ENCODE data around the gene CASK.
"Not testable (repeated sequence)": the region's sequence is repeated elsewhere in the genome, so short reads cannot be mapped to it uniquely, and the experiment has no call there.

Gene CASK

DNA sequence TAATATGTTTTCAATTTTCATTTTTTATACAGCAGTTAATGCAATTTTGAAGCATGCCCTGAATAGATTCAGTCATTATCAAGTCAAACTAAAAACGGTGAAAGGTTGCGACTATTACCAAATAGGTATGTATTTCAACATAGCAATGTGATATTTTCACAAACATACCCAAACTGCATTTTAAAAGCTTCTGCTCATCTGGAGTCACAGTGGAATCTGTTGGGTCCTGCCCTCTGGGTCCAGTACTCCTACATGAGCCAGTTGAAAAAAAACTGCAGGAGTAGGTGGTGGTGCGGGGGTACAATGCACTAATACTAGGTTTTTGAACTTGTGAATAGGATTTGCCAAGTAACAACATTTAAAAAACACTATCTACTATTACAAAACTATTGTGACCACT is 233.6 kb downstream of the CASK start:
- no peak for DNase-seq (ENCODE audit: low spot score)

DNA sequence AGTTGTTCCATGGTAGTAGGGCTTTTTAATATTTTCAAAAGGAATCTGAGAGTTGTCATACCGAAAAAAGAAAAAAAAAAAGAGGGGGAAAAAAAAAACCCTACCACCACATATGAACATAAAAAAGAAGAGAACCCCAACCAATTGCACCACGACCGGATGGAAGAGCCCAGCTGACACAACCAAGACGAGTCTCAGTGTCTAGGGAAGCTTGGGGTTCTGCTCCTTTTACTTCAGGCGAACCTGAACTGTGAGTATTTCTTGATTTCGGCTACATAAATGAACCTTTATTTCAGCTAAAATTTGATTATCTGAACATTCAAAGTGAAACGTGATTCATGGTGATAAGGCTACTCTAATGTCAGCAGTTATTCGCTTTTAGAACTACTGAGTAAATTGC is 234.5 kb downstream of the CASK start, which contains the start of gene GPR34:
Gene GPR34, plus strand, starts transcription at position 139 of the 400 bp plus-strand sequence. CDS start 6,661 bp downstream, outside the sequence.
- no peak for DNase-seq (ENCODE audit: low spot score)

- no peak for DNase-seq (ENCODE audit: low spot score)
Observed at GRCh38 chrX:41688156-41688555, 235.2 kb downstream of the CASK start.

DNA sequence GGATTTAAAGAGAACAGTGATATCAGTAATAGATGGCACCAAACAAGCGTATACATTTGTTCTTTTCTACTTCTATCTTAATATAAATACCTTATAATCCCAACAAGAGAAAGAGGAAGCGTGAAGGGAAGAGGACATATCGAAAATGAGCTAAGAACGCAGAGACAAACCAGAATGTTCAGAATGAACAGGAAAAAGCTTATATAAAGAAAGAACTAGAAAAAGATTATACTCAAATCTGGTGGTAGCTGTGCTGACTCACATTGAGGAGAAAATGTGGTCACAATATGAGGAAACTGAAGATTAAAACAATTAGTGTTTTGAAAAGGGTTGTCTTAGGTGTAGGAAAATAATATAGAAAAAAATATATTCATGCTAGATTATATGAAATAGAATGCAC is 236.6 kb downstream of the CASK start:
- no peak for DNase-seq (ENCODE audit: low spot score)

GRCh38 chrX:41684940-41685339 is 238.4 kb downstream of the CASK start:
- no peak for DNase-seq (ENCODE audit: low spot score)

DNA sequence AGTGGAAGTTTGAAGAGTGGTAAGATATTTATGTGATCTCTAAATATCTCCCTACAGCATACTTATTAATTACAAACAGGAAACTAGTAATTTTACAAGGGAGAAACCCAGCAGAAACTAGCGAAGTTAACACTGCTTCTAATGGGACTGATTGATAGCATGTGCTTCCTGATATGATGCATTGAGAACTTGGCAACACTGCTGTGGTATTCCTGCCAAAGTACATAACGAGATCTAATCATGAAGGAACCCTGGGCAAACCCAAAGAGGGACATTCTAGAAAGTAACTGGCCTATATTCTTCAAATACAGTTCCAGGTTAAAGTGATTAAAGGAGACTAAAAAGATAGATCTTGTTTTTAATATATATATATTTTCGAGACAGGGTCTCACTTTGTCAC is 239.2 kb downstream of the CASK start:
- DNase-seq (ENCODE audit: low spot score) = no peak

- no peak for DNase-seq (ENCODE audit: low spot score)
Observed at GRCh38 chrX:41677183-41678060, 245.9 kb downstream of the CASK start.

- not testable (repeated sequence) for DNase-seq (ENCODE audit: low spot score)
Observed at GRCh38 chrX:41676361-41676760, 247.0 kb downstream of the CASK start.

GRCh38 chrX:41672643-41673042 is 250.7 kb downstream of the CASK start:
- DNase-seq (ENCODE audit: low spot score) = no peak

GRCh38 chrX:41671082-41671481 is 252.3 kb downstream of the CASK start:
- DNase-seq (ENCODE audit: low spot score) = no peak

DNA sequence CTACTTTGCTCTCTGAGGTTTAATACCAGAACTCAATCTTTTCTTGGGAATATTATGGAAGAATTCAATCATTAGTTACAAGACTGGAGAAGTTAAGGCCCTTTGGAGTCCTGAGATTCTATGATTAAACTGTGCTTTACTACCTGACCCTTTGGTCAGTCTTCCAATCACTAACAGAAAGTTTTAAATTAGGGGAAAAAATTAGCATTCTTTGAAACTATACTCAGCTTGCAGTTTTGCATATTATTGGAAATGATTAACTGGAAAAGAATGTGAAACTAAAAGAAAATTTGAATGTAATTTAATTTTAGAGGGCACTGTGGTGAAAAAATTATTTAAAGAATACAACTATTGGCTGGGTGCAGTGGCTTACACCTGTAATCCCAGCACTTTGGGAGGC is 253.2 kb downstream of the CASK start:
- no peak for DNase-seq (ENCODE audit: low spot score)

DNA sequence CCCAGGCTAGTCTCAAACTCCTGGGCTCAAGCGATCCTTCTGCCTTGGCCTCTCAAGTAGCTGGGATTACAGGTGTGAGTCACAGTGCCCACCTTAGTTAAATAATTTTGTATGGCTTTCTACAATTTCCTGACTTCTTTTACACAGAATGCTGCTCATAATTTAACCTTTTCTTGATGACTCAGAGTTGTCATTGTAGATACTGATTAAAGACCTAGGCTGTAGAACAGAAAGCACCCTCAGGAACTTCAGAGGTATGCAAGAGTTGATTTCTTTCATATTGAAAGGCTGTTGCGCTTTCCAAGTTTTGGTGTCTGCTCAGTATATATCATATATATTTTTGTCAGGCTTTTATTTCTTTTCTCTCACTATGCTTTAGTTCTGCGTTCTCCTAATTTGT is 255.7 kb downstream of the CASK start:
- no peak for DNase-seq (ENCODE audit: low spot score)

GRCh38 chrX:41666251-41666650 is 257.1 kb downstream of the CASK start:
- DNase-seq (ENCODE audit: low spot score) = no peak

DNA sequence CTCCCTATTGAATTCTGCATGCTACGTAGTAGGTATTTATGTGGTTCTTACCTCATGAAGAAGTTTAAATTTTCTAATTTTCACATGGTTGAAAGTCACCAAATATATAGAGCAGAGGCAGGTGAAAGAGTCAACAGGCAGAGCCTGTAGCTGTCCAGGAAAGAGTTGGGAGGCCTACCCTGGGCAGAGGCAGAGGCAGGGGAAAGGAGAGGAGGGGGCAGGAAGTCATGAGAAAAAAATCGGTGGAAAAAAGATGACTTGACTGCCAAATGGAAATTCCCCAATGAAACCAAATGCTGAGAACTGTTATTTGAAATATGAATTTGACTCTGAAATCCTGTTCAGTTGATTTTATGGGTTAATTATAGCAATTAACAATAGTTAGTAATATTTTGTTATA is 257.7 kb downstream of the CASK start:
- DNase-seq (ENCODE audit: low spot score) = no peak

GRCh38 chrX:41664908-41665307 is 258.4 kb downstream of the CASK start:
- no peak for DNase-seq (ENCODE audit: low spot score)

DNA sequence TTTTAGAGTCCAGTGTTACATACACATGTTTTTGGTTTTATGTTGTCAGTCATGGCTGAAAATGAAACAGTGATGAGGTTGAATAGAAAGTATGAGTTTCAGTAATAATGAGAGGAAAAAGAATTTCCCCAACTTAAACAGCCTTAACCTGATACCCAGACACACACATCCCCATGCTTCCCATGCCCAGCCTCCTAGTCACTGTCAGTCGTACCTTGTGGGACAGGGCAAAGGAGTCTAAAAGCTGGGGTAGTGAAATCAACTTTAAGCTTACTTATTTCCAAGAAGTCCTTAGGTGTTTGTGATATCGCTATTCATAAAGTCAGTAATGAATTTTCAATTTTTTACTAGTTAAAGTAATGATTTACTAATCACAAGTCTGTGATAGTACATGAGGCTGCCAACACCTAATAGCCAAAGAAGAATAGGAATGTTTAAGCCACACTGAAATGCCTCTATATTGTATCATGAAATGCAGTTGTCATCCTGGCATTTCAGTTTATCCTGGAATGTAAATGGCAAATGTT is 258.9 kb downstream of the CASK start:
- DNase-seq (ENCODE audit: low spot score) = no peak

- peak; percentile 21 for DNase-seq (ENCODE audit: low spot score)
Observed at GRCh38 chrX:41661366-41662095, 261.8 kb downstream of the CASK start.

GRCh38 chrX:41655631-41656030 is 267.7 kb downstream of the CASK start:
- no peak for DNase-seq (ENCODE audit: low spot score)

DNA sequence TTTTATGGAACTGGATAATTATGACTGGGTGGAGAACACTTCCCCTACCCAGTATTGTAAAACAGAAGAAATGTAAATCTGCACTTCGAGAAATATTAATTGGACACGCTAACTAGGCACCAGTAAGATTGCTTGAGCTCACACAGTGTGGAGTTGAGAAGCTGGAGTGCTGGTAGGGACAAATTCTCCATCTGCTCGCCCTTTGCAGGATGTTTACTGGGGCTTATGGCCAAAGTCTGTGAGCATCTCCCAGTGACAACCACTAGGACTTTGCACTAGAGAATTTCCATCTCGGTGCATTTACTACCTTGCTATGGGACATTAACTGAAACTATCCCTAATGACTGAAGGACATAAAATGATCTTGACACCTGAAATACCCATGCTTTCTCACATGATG is 268.3 kb downstream of the CASK start:
- no peak for DNase-seq (ENCODE audit: low spot score)

GRCh38 chrX:41653125-41653524 is 270.2 kb downstream of the CASK start:
- no peak for DNase-seq (ENCODE audit: low spot score)

DNA sequence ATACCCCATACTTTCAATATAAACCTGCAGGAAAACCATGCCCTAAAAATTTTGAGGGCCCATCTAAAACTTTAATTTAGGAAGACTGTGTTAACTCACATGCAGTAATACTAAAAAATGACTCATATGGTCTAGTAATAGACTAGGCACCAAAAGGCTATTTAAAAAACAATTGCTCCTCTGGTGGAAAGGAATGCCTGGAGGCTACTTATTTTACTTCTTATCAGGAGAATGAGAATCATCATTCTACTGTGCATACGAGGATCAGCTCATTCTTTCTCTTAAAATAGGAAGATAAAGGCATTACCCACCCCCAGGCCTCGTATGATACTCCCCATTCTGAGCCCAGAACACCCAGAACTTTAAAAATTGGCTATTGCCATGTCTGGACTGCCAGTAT is 277.2 kb downstream of the CASK start:
- not testable (repeated sequence) for DNase-seq (ENCODE audit: low spot score)

- no peak for DNase-seq (ENCODE audit: low spot score)
Observed at GRCh38 chrX:41634284-41634683, 289.1 kb downstream of the CASK start.

DNA sequence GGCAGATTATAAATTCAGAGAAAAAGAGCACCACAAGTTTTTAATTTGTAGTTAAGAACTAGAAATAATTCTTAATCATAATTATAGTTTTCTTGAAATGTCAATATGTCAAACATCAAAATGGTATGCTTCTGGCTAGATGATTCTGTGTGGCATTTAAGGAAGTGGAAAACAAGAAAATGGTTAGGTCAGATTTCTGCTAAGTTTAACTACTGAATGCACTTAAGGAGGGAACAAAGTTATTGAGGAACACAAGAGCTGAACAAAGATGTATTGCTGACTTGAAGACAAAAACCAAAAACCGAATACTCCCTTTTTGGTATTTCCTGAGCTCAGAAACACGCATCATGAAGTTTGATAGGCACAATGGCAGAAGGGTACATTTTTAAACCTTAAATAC is 293.3 kb downstream of the CASK start:
- DNase-seq (ENCODE audit: low spot score) = no peak

Data from RKO (cell line).